Measurements from ENCODE around the gene SBSN. TPM values are rescaled to one million over a fixed set of nuclear protein-coding genes. Genes with fewer than 3 reads are reported as not detected.
"Not testable (repeated sequence)": the region's sequence is repeated elsewhere in the genome, so short reads cannot be mapped to it uniquely, and the experiment has no call there.

Gene SBSN
- total RNA-seq, 1 experiment from 2014 or later, result not detected

GRCh38 chr19:35483089-35483488 lies 45.0 kb downstream of the SBSN start:
- no peak for DNase-seq (ENCODE audit: extremely low read depth, low read depth)

- DNase-seq (ENCODE audit: extremely low read depth, low read depth), result no peak
Observed at GRCh38 chr19:35478794-35479677, 49.1 kb downstream of the SBSN start.

GRCh38 chr19:35476149-35476548 lies 52.0 kb downstream of the SBSN start:
- DNase-seq (ENCODE audit: extremely low read depth, low read depth), result no peak

DNA sequence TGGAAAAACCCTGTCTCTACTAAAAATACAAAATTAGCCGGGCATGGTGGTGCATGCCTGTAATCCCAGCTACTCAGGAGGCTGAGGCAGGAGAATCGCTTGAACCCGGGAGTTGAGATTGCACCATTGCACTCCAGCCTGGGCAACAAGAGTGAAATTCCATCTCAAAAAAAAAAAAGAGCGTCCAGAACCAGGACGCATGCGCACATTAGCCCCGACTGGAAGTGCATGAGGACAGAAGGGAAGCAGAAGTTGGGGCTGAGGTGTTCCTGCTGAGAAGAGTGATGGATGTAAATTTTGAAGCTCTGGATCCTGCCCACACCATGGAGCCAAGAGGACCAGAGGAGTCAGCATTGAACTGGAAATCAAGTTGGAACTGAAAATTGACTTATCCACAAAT lies 53.5 kb downstream of the SBSN start:
- DNase-seq (ENCODE audit: extremely low read depth, low read depth), result not testable (repeated sequence)

DNA sequence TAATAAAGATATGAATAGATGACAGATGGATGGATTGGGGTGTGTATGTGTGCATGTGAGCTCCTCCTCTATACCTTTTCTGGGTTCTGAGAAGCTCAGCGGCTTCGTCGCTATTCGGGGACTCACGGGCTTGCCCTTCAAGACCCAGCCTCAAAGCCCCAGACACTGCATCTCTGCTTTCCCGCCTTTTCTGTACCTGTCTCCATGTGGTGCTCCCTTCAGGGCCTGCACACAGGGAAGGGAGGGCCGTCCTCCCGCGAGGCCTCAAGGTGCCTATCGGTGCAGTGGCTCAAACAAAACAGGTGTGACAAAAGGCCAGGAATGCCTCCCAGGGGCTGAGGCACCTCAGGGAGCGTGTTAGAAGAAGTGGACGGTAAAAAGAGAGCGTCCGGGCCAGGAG lies 54.0 kb downstream of the SBSN start:
- no peak for DNase-seq (ENCODE audit: extremely low read depth, low read depth)

Other genes with a start within 250 kb of the SBSN start
- gene HAMP, start 245.8 kb downstream of the SBSN start, total RNA-seq (2014; rRNA removed; shearing (Covaris generic)), result not detected in 2 replicates
- gene MAG, start 236.2 kb downstream of the SBSN start, total RNA-seq (2014; rRNA removed; shearing (Covaris generic)), result not detected in 2 replicates
- gene CD22, start 199.1 kb downstream of the SBSN start, total RNA-seq (2014; rRNA removed; shearing (Covaris generic)), result not detected in 2 replicates
- not detected in 2 replicates for gene FFAR1, start 180.4 kb downstream of the SBSN start, total RNA-seq (2014; rRNA removed; shearing (Covaris generic))
- not detected in 2 replicates for gene FFAR3, start 169.9 kb downstream of the SBSN start, total RNA-seq (2014; rRNA removed; shearing (Covaris generic))
- not detected in 2 replicates for gene GPR42, start 157.2 kb downstream of the SBSN start, total RNA-seq (2014; rRNA removed; shearing (Covaris generic))
- gene FFAR2, start 80.1 kb downstream of the SBSN start, total RNA-seq (2014; rRNA removed; shearing (Covaris generic)), result not detected in 2 replicates
- not detected in 2 replicates for gene KRTDAP, start 37.8 kb downstream of the SBSN start, total RNA-seq (2014; rRNA removed; shearing (Covaris generic))
- gene DMKN, start 14.7 kb downstream of the SBSN start, total RNA-seq (2014; rRNA removed; shearing (Covaris generic)), result 0.40 TPM in 1 of 2 replicates, not detected in the other
- not detected in 2 replicates for gene GAPDHS, start 5.1 kb upstream of the SBSN start, total RNA-seq (2014; rRNA removed; shearing (Covaris generic))
- gene TMEM147, start 17.3 kb upstream of the SBSN start, total RNA-seq (2014; rRNA removed; shearing (Covaris generic)), result 231 and 277 TPM in 2 replicates
- not detected in 2 replicates for gene ATP4A, start 35.3 kb upstream of the SBSN start, total RNA-seq (2014; rRNA removed; shearing (Covaris generic))
- not detected in 2 replicates for gene PMIS2, start 57.9 kb upstream of the SBSN start, total RNA-seq (2014; rRNA removed; shearing (Covaris generic))
- 8.6 and 9.9 TPM in 2 replicates for gene HAUS5, start 84.4 kb upstream of the SBSN start, total RNA-seq (2014; rRNA removed; shearing (Covaris generic))
- 72.5 and 80.0 TPM in 2 replicates for gene RBM42, start 100.7 kb upstream of the SBSN start, total RNA-seq (2014; rRNA removed; shearing (Covaris generic))
- gene ETV2, start 113.4 kb upstream of the SBSN start, total RNA-seq (2014; rRNA removed; shearing (Covaris generic)), result 0.30 TPM in 1 of 2 replicates, not detected in the other
- gene COX6B1, start 120.0 kb upstream of the SBSN start, total RNA-seq (2014; rRNA removed; shearing (Covaris generic)), result 297 and 343 TPM in 2 replicates
- gene UPK1A, start 138.2 kb upstream of the SBSN start, total RNA-seq (2014; rRNA removed; shearing (Covaris generic)), result 0.25 TPM in 1 of 2 replicates, not detected in the other
- not detected in 2 replicates for gene ZBTB32, start 176.2 kb upstream of the SBSN start, total RNA-seq (2014; rRNA removed; shearing (Covaris generic))
- gene KMT2B, start 189.7 kb upstream of the SBSN start, total RNA-seq (2014; rRNA removed; shearing (Covaris generic)), result 7.7 and 9.4 TPM in 2 replicates
- gene IGFLR1, start 214.1 kb upstream of the SBSN start, total RNA-seq (2014; rRNA removed; shearing (Covaris generic)), result 0.49 and 1.6 TPM in 2 replicates
- 21.0 and 21.8 TPM in 2 replicates for gene U2AF1L4, start 217.1 kb upstream of the SBSN start, total RNA-seq (2014; rRNA removed; shearing (Covaris generic))
- 63.8 and 70.6 TPM in 2 replicates for gene PSENEN, start 217.3 kb upstream of the SBSN start, total RNA-seq (2014; rRNA removed; shearing (Covaris generic))
- gene LIN37, start 220.3 kb upstream of the SBSN start, total RNA-seq (2014; rRNA removed; shearing (Covaris generic)), result 7.0 and 8.4 TPM in 2 replicates
- gene HSPB6, start 228.7 kb upstream of the SBSN start, total RNA-seq (2014; rRNA removed; shearing (Covaris generic)), result 3.7 and 6.7 TPM in 2 replicates
- 7.4 and 8.0 TPM in 2 replicates for gene PROSER3, start 229.9 kb upstream of the SBSN start, total RNA-seq (2014; rRNA removed; shearing (Covaris generic))
- 3.1 and 3.5 TPM in 2 replicates for gene ARHGAP33, start 247.3 kb upstream of the SBSN start, total RNA-seq (2014; rRNA removed; shearing (Covaris generic))